Ammon's horn (tissue), 1 donor: ENCODE measurements around the gene HIP1R.

ENCODE experiments used
- DNase-seq: peaks from one replicate; pipeline ENCODE4 v3.0.0-alpha.2; 2016; ENCODE audit warnings: low spot score

Gene HIP1R

GRCh38 chr12:122860854-122861586 is 25.8 kb downstream of the HIP1R start:
- DNase-seq = no peak

- DNase-seq = no peak
Observed at GRCh38 chr12:122861587-122861970, 26.3 kb downstream of the HIP1R start.

- no peak for DNase-seq
Observed at GRCh38 chr12:122862110-122862634, 26.9 kb downstream of the HIP1R start.

GRCh38 chr12:122862872-122863701 is 27.8 kb downstream of the HIP1R start:
- DNase-seq = no peak

- DNase-seq = no peak
Observed at GRCh38 chr12:122864894-122865253, 29.6 kb downstream of the HIP1R start.

GRCh38 chr12:122865268-122866231 is 30.3 kb downstream of the HIP1R start:
- DNase-seq = no peak

GRCh38 chr12:122866379-122866778 is 31.1 kb downstream of the HIP1R start:
- no peak for DNase-seq

GRCh38 chr12:122866950-122867607 is 31.8 kb downstream of the HIP1R start:
- no peak for DNase-seq

GRCh38 chr12:122867691-122868461 is 32.6 kb downstream of the HIP1R start:
- DNase-seq = no peak

GRCh38 chr12:122868471-122869177 is 33.4 kb downstream of the HIP1R start:
- DNase-seq = no peak

GRCh38 chr12:122869207-122869973 is 34.1 kb downstream of the HIP1R start:
- no peak for DNase-seq

- no peak for DNase-seq
Observed at GRCh38 chr12:122870163-122870842, 35.0 kb downstream of the HIP1R start.

GRCh38 chr12:122870867-122871664 is 35.8 kb downstream of the HIP1R start:
- no peak for DNase-seq

GRCh38 chr12:122871851-122872780 is 36.9 kb downstream of the HIP1R start:
- no peak for DNase-seq

- no peak for DNase-seq
Observed at GRCh38 chr12:122872815-122873361, 37.6 kb downstream of the HIP1R start.

GRCh38 chr12:122873540-122873939 is 38.3 kb downstream of the HIP1R start:
- no peak for DNase-seq
